ENCODE results near the gene SMG6. TPM values are rescaled to one million over a fixed set of nuclear protein-coding genes. Genes with fewer than 3 reads are reported as not detected.

SMG6 gene
- total and polyA plus RNA-seq, 2 of the 8 experiments (the other 6 are each of a cell fraction or from before 2014, with no cell fraction given): 18.5 to 25.2 TPM

DNA sequence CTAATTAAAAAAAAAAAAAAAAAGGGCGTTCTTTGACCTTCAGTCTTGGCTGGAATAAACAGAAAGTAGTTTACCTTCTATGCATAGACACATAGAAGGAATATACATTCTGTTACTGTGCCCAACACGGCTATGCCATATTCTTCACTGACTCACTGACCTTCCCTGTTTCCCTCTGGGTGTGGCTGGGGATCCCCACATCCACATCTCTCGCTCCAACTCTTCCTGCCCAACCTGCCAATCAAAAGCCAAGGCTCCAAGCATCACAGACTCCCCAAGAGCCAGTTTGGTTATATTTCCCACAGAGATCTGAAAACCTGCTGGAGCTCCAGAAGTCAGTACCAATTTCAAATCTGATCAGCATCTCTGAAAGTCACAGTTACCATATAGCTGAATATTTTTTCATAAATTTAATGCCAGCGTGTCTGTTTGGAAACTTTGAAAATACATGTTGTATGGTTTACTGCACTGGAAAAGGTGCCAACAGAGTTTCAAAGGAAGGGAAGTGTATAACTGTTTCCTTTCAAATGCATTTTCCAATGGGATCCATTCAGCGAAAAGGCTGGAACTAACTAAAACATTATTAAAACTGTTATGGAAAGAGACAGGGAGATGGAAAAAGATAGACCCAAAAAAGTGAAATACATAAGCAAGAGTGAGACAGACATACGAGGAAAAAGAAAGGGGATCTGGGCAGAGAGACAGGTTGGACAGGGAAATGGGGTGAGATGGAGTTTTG, 91.8 kb downstream of the SMG6 start (continued):
- no peak for TF ChIP-seq ASH2L (IDR thresholded peaks at IDR 0.05; ENCODE audit: low read length)
- TF ChIP-seq ZNF274 (IDR thresholded peaks at IDR 0.05; ENCODE audit: borderline replicate concordance, extremely low read depth, low read length): no peak
- TF ChIP-seq, protein P1, sequence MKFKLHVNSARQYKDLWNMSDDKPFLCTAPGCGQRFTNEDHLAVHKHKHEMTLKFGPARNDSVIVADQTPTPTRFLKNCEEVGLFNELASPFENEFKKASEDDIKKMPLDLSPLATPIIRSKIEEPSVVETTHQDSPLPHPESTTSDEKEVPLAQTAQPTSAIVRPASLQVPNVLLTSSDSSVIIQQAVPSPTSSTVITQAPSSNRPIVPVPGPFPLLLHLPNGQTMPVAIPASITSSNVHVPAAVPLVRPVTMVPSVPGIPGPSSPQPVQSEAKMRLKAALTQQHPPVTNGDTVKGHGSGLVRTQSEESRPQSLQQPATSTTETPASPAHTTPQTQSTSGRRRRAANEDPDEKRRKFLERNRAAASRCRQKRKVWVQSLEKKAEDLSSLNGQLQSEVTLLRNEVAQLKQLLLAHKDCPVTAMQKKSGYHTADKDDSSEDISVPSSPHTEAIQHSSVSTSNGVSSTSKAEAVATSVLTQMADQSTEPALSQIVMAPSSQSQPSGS (IDR thresholded peaks at IDR 0.05; ENCODE audit: low read length): no peak
